T-helper 22 cell (primary cell): ENCODE data around the gene APOL4.

Experiments used
- DNase-seq: peaks from one replicate; pipeline ENCODE4 v3.0.0-alpha.2; 2020; ENCODE audit warnings: low read depth

The APOL4 gene

DNA sequence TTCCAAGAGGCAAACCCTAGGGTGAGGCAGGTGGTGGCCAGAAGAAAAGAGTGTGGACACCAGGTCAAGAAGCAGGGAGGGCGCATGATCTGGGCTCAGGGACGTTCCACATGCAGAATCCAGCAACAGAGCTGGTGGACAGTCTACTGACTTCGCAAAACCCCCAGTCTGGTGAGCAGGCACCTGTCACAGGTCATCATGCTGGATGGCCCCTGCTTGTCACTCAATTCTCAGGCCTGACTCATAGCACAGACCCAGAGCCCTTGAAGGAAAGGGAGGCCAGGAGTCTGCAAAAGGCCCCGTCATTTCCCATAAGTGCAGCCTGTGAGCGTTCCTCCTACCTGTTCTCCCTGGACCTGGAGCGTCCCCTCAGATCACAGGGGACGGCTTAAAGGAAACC, 18.2 kb downstream of the APOL4 start:
- no peak for DNase-seq

DNA sequence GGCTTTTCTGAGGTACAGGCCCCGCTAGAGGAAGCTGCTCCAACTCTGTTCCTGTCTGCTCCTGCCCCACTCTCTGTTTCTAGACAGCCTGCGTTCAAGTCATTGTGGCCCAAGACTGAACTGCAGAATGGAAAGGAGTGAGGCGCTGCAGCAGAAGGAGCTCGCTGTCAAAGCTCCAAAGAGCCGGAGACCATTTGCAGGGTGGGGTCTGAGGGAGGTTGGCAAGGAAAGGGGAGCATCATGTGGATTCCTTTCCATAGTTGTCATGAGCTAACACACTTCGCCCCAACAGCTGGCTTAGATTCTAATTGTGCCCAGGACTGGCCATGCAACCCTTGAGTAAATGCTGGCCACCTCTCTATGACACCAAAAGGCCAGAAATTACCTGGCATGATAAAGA, 18.8 kb downstream of the APOL4 start:
- DNase-seq: no peak

DNA sequence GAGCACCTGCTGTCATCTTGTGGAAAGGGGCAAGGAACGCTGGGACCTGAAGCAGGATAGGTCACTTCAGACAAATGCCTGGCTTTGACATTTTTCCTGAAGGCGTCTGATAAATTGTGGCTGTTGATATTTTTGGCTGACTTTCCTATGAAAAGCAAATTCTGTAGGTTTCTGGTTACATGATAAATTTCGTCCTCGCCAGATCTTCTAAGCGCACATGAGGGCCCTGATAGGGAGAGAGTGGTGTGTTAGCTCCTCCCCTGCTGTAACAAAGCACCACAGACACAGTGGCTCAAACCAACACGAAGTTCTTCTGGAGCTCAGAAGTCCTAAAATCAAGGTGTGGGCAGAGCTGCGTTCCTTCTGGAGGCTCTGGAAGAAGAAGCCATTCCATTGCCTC, 19.6 kb downstream of the APOL4 start:
- DNase-seq: no peak

DNA sequence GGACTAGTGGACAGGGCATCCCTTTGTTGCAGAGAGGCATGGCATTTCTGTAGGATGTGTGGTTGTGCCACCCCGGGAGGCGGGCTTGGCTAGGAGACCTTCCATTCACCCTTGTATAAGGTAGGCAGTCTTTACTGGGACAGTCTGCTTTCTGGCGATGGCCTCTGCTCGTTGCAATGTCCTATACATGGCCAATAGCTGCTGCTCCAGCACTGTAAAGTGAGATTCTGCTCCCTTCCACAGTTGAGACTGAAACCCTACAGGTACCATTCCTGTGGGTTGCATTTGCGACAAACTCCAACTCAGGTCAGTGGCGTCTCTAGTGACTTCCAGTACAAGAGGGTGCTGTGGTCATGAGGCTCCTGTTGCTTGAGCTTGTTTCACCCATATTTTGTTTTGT, 20.7 kb downstream of the APOL4 start:
- no peak for DNase-seq

DNA sequence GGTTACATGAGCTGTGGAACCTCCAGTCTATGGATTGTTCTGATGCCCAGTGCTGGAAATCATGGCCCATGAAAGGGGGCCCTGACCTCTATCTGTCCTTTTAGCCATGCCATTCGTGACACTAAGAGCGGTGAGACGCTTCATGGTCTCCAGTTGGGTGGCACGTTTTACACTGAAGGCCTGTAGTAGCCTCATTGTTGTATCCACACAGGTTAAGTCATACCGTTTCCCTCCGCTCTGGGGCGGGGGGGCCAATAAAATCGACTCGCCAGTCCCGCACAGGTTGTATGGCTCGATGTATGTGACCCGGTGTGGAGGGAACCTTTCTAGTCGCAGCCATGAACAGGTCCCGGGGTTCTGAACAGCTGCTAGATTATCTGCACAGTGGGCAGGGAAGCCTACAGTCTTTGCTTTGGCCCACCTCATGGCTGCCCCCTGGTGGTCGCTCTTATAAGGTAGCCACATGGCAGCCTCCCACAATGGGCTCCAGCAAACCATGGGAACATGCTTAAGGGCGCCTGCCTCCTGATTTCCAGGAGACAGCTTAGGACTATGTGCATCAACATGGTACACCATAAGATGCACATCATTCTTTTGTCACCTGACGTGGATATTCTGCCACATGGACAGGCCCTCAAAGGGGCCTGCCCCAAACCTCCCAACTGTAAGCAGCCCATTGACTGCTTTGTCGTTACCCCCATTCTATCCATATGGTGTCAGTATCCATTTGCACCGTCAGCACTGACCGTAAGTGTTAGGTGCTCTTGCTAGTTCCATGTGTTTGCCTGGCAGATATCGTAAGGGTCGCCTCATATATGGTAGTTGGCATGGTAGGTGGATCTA, 21.4 kb downstream of the APOL4 start:
- DNase-seq: peak; percentile 58

DNA sequence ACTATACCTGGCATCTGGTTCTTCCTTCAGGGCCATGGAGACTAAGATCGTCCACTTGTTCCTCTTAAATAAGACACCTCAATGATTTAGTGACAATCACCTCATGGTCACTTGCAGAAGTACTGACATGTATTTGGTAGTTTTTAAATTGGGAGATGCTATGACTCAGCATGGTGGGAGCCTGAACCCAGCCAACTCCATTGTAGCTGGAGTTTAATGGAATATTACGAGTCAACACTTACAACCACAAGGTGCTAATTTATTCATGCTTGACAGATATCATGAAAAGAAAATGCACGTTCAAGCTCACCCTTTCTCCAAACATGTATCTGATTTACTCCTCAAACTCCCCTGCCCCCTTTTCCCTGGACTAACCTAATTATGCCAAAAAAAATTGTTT, 24.4 kb downstream of the APOL4 start:
- DNase-seq: no peak

DNA sequence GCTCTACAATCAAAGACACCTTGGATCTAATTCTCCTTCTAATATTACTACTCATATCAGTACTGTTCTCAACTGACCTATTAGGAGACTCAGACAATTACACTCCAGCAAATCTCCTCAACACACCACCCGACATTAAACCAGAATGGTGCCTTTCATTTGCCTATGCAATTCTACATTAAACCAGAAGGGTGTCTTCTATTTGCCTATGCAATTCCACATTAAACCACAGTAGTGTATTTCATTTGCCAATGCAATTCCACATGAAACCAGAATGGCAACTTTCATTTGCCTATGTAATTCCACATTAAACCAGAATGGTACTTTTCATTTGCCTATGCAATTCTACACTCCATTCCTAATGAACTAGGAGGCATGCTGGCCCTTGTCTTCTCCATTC, 25.7 kb downstream of the APOL4 start:
- no peak for DNase-seq

DNA sequence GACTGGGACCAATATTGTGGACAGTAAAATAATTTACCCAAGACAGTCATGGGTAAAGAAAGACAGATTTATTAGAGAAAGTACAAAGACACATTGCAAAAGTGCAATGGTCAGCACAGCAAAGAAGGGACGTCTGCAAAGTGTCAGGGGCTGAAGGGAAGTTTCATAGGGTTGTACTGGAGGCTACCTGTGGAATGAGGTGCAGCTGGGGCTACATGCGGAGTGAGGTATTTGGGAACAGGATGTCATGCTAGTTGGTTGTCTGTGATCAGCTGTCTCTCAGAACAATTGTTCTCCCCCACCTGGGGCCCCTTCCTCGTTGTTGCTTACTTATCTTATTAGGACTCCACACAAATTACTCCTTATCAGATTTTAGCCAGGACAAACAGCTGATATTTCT, 29.7 kb downstream of the APOL4 start:
- DNase-seq: no peak

DNA sequence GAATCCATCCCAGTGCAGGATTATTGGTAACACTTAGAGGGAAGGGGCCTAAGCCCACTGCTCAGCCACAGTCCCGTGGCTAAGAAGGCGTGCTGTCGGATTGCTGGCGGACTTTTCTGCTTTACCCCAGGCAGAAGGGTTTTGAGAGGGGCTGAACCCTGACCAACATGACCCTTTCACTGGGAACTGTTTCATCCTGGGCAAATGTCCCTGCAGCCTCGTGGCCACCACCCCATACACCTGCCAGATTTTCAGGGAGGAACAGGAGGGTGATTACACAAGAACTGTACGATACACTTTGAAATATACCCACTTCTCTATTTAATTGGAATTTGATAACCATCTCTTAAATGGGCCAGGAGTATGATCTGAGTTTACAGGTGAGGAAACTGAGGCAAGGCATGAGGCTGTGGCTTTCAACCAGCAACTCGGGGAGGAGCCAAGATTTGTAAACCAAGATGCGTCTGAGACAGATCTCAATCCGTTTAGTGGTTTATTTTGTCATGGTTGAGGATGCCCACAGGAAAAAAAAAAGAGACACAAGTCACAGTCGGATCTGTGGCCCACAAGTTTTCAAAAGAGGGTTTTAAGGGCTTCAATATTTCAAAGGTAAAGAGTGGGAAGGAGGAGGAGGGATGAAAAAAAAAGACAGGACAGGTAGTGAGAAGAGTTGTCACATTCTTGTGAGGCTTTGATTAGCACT, 34.9 kb downstream of the APOL4 start:
- DNase-seq: no peak

DNA sequence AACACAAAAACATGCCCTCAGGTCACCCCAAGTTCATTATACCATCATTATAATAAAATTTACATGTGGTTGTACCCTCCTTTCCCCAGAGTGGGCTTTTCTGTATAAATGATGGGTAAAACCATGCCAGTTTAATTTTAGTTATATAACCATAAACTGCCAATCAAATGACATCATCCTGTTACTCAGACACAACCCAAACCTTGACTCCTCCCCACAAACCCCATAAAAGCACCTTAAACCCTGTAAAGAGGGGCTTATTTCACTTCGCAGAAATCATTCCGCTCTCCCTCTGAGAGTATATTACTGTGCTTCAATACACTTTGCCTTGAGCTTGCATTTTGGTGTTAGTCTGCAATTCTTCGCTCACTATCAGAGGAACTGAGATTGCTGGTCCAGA, 35.5 kb downstream of the APOL4 start:
- DNase-seq: no peak

DNA sequence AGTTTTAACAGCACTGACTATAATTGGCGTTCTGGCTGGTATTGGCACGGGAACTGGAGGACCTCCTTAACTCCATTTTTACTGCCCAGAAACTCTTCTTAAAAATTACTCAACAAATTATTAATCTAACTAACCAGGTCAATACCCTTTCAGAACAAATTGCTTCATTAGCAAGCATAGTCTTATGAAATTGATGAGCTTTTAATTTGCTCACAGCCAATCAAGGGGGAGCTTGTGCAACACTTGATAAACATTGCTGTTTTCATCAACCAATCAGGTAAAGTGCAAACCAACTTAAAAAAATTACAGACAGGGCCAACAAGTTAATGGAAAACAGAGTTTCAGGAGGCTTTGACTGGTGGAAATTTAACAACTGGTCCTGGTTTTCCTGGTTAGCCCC, 36.5 kb downstream of the APOL4 start:
- DNase-seq: no peak

DNA sequence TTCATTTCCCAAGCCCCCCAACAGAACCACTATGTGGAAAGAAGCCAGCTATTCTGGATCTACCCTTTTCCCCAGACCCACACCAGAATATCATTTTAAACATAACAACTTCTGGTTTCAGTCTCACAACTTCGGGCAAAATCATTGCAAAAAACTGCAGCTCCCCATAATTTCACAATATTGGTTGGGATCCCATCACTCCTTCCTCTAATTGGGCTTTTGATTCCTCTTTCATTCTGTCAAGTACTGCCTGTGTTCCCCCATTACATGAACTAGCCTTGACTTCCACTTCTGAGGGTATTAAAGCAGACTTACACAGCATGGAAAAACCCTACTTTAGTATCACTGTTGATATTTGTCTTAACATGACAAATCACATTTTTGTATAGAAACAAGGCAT, 37.0 kb downstream of the APOL4 start:
- DNase-seq: no peak

DNA sequence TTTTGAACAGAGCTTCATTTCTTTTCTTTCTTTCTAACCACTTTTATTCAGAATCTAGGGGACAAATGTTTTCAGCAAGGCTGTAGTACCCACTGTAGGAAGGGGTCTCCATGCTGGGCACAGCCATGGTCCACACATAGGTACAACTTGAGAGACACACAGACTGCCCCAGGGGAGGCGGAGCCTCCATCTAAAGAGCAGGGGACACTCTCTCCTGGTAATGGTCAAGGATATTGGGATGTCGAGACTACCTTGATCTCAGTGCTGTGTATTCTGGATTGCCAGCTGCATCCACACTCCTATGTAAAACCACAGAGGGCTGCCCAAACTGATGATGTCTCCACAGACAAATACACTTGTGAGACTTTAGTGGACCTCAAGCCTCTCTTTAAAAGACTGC, 38.1 kb downstream of the APOL4 start:
- no peak for DNase-seq

DNA sequence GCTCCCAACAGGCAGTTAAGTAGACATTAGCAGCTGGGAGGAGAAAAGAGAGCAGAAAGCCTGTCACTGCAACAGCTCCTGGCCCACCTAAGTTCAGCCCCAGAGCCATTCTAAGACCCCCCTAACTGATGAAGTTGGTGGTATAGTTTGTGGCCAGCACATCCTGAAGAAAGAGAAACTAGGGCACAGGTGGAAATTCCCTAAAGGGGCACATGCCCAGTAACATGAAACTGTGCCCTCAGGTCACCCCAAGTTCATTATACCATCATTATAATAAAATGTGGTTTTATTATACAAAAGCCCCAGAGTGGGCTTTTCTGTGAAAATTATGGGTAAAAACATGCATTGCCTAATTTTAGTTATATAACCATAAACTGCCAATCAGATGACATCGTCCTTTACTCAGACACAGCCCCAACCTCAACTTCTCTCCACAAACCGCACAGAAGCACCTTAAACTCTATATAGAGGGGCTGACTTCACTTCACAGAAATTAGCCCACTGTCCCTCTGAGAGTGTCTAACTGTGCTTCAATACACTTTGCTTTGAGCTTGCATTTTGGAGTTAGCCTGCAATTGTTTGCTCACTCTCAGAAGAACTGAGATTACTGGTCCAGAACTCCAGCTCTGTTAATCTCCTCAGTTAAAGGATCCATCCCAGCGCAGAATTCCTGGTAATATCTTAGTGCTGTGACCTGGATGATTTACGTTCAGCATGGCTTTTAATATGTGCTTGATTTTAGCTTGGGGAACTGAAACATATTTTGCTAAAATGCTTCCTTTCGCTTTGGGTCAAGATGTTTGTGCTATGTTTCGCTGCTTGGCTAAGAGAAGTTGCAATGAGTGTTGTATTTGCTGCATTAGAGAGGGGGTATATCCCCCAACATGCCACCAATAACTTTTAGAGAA, 39.2 kb downstream of the APOL4 start:
- peak; percentile 58 for DNase-seq

DNA sequence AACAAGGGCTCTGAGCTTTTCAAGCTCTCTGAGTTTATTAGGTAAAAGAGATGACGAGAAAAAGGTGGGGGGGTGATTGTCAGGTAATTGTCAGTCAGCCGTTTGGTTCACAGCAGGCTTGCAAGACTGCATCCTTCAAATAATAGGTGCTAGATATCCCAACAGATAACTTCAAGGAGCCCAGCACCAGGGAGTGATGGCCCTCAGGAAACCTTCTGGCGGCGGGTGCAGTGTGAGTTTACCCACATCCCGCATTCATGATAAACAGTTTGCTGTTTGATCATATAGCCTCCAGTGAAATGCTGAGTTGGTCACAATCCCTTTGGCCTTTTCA, 39.8 kb downstream of the APOL4 start:
- DNase-seq: peak; percentile 59

DNA sequence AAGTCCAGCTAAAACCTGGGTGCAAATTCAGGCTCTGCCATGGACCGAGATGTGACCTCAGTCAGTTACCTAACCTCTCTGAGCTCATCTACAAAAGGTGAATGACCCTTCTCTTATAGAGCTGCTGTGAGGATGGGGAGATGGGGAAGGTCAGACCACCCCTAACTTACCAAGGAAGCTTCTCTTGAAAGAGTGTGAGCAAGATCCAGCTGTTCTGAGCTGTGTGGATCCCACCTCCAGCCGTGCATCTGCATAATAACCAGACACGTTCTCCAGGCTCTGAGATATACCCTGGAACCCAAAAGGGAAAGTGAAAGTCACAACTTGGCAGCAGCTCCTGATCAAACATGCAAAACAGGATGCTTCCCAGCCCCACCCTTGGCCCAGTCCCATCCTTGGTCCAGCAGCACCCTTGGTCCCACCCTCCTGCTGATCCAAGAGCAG, 41.1 kb downstream of the APOL4 start, which contains the start of gene APOL3:
Gene APOL3, minus strand, starts transcription at position 257 of the 444 bp plus-strand sequence. CDS start 11,700 bp downstream, outside the sequence.
- peak; percentile 18 for DNase-seq

DNA sequence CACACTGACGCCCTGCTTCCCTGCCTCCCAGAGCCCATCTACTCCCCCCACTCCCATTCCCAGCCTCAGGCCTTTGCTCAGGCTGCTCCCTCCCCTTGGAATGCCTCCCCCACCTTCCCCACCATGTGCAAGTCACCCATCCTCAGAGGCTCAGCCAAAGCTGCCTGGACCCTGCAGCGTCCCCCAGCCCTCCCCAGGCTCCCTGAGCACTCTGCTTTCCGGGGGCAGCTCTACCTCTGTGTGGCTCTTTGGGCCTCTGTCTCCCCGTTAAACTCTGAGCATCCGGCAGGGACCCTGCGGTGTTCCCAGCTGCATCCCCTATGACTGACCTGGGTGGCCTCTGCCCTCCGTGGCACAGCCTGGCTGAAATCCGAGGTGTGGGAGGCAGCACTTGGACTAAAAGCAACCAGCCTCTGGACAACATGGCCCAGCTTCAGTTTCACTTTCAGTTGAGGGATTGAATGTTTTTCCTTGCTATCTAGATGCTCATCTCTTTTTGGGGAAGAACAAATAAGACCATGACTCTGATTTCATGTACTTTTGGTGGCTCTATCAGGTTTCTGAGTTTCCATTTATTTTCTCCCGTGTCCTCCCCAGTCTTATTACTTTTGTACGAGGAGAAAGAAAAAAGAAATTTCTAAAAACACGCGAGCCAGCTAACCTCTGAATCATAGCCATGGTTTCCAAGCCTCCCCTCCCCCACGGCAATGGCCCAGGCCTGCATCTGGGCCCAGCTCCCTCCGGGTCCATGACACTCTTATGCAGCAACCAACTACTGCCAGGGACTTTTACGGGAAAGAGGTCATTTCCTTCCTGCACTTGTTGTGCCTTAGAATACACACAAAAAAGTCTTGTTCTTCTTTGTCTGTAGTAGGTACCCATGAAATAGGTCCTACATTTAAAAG, 44.8 kb downstream of the APOL4 start:
- DNase-seq: peak; percentile 75

DNA sequence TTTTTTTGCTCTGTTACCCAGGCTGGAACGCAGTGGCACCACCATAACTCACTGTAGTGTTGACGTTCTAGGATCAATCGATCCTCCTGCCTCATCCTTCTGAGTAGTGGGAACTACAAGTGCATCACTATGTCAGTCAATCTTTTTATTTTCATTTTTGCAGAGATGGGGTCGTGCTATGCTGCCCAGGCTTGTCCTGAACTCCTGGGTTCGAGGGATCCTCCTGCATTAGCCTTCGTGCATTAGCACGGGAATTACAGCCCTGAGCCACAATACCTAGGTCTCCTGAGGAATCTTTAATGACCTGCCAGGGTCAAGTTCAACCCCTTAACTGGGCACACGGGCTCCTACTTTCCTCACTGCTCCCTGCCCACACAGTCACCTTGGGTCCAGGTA, 45.5 kb downstream of the APOL4 start:
- DNase-seq: no peak

DNA sequence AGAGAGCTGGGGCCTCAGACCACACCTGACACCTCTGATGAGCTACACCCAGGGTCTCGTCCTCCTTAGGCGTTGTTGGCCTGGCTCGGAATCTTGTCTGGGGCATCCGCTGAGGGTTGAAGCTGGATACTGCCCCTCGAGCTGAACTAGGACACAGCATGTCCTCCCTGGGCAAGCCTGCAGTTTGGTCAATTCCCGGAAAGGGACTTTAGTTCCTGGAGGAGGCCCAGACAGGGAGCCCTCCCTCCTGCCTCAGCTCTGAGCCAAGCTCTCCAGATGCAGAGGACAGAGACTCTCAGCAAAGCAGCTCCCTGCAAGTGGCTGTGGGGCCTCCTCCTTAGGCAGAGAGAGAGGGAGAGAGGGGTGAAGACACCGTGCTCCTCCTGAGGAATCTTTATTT, 45.9 kb downstream of the APOL4 start:
- DNase-seq: no peak

DNA sequence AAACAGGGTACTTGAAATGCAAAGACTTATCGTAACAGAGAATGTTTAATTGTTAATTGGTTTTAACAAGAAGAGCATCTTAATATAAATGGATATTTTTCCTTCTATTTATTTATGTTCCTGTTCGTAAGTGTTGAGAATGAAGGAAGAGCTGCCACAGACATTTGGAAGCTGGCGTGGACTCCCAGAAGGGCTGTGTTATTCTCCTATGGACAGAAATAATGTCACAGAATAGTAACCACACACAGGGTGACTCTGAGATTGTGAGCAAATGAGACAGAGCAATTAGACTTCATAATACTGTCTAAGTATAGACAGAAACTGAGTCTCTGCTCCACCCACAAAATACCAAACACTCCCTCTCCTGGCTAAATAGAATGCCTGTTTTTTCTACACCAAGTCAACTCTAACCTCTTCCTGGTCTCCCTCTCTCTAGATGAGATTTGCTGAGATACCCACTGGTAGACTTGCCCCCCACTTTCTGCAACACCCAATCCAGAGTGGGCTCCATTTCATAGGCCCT, 47.1 kb downstream of the APOL4 start:
- DNase-seq: no peak
